Measurements from ENCODE around the gene MACF1.

- TF ChIP-seq CTCF (conservative IDR thresholded peaks at IDR 0.05; ENCODE audit: low read depth, low read length): no peak
- no peak for TF ChIP-seq EZH2 (IDR thresholded peaks at IDR 0.05; ENCODE audit: low read length, unreplicated experiment)
These were observed 14.9 kb upstream of the MACF1 start for GRCh38 chr1:39189592-39190041.

Measured in PC-3 (cell line).